ENCODE measurements around the gene RAB40C. TPM values are rescaled to one million over a fixed set of nuclear protein-coding genes. Genes with fewer than 3 reads are reported as not detected.
A peak's percentile ranks its signal among the peaks of the same experiment; 100 is the strongest.

Gene RAB40C
- total RNA-seq, 1 experiment from 2014 or later = 30.7 TPM

- H3K27ac ChIP-seq (ENCODE audit: low read length) = peak overlapping the region; percentile 18
- no peaks in the 10 kb centered on the region for H3K27me3 ChIP-seq (ENCODE audit: control insufficient read depth, insufficient read depth, low read length)
- no peak for TF ChIP-seq CTCF (IDR thresholded peaks at IDR 0.05)
- TF ChIP-seq TCF7L2 (IDR thresholded peaks at IDR 0.05; ENCODE audit: low read depth, low read length) = no peak
- no peak for TF ChIP-seq REST (IDR thresholded peaks at IDR 0.05; ENCODE audit: insufficient read depth in 1 of 2, low read depth in 2 of 2, low read length in 1 of 2)
- TF ChIP-seq POLR2AphosphoS5 (IDR thresholded peaks at IDR 0.05; ENCODE audit: low read depth, low read length) = no peak
- no peak for TF ChIP-seq SIN3A (IDR thresholded peaks at IDR 0.05; ENCODE audit: borderline replicate concordance, insufficient read depth, low read depth, low read length)
- peaks cover 26% of the 10 kb centered on the region for H3K4me1 ChIP-seq (ENCODE audit: control insufficient read depth, insufficient read depth, low read length)
- intact Hi-C loops (cut with micrococcal nuclease; ENCODE audit: unreplicated experiment) (no loop called here), in situ Hi-C loops (cut with HindIII; ENCODE audit: low pct_unique_long_range_greater_than_20kb, low sequenced_read_pairs) (no loop called here)
- no peak overlapping the region for H3K4me3 ChIP-seq (ENCODE audit: low read depth in 2 of 2, low read length in 2 of 2)
- POLR2A ChIA-PET = no interaction called here
- ATAC-seq = no peak
- DNase-seq (ENCODE audit: low read depth, low spot score) = no peak
- BruUV-seq (replicated peaks) = no TSS peak
- no peaks in the 10 kb centered on the region for H3K36me3 ChIP-seq (ENCODE audit: control insufficient read depth, insufficient read depth, low read length)
- CTCF ChIA-PET = no interaction called here
- no peaks in the 10 kb centered on the region for H3K9me3 ChIP-seq (ENCODE audit: control insufficient read depth, insufficient read depth, low read depth, low read length)
Measured at GRCh38 chr16:593406-593805, 3.5 kb downstream of the RAB40C start.

GRCh38 chr16:593807-594206, 3.9 kb downstream of the RAB40C start:
- Histone ChIP-seq H3K27ac (ENCODE audit: low read length) (no peak overlapping the region), H3K36me3 (ENCODE audit: control insufficient read depth, insufficient read depth, low read length) (no peaks in the 10 kb centered on the region), H3K9me3 (ENCODE audit: control insufficient read depth, insufficient read depth, low read depth, low read length) (no peaks in the 10 kb centered on the region), H3K27me3 (ENCODE audit: control insufficient read depth, insufficient read depth, low read length) (no peaks in the 10 kb centered on the region), H3K4me1 (ENCODE audit: control insufficient read depth, insufficient read depth, low read length) (peaks cover 26% of the 10 kb centered on the region), H3K4me3 (ENCODE audit: low read depth in 2 of 2, low read length in 2 of 2) (no peak overlapping the region)
- DNase-seq (ENCODE audit: low read depth, low spot score) = no peak
- CTCF ChIA-PET = no interaction called here
- BruUV-seq (replicated peaks) = no TSS peak
- in situ Hi-C loops (cut with HindIII; ENCODE audit: low pct_unique_long_range_greater_than_20kb, low sequenced_read_pairs) = no loop called here
- POLR2A ChIA-PET = no interaction called here
- TF ChIP-seq TCF7L2 (IDR thresholded peaks at IDR 0.05; ENCODE audit: low read depth, low read length) (no peak), CTCF (IDR thresholded peaks at IDR 0.05) (no peak), POLR2AphosphoS5 (IDR thresholded peaks at IDR 0.05; ENCODE audit: low read depth, low read length) (no peak), SIN3A (IDR thresholded peaks at IDR 0.05; ENCODE audit: borderline replicate concordance, insufficient read depth, low read depth, low read length) (no peak), REST (IDR thresholded peaks at IDR 0.05; ENCODE audit: insufficient read depth in 1 of 2, low read depth in 2 of 2, low read length in 1 of 2) (no peak)
- no peak for ATAC-seq
- intact Hi-C loops (cut with micrococcal nuclease; ENCODE audit: unreplicated experiment) = no loop called here
